GM21381 (cell line): Measurements from ENCODE around the gene MMP11.
A peak's percentile ranks its signal among the peaks of the same experiment; 100 is the strongest.

Source experiments
- ATAC-seq: cut with Tn5 transposase; IDR thresholded peaks from one replicate; pipeline ENCODE4 v1.9.1; 2021; ENCODE audit warnings: mild to moderate bottlenecking, moderate library complexity; ENCODE audit not compliant: unreplicated experiment

Gene MMP11

GRCh38 chr22:23779731-23780130, 7.1 kb downstream of the MMP11 start:
- ATAC-seq = no peak

- no peak for ATAC-seq
Observed at GRCh38 chr22:23780146-23780748, 7.6 kb downstream of the MMP11 start.

GRCh38 chr22:23781065-23781464, 8.4 kb downstream of the MMP11 start:
- no peak for ATAC-seq

DNA sequence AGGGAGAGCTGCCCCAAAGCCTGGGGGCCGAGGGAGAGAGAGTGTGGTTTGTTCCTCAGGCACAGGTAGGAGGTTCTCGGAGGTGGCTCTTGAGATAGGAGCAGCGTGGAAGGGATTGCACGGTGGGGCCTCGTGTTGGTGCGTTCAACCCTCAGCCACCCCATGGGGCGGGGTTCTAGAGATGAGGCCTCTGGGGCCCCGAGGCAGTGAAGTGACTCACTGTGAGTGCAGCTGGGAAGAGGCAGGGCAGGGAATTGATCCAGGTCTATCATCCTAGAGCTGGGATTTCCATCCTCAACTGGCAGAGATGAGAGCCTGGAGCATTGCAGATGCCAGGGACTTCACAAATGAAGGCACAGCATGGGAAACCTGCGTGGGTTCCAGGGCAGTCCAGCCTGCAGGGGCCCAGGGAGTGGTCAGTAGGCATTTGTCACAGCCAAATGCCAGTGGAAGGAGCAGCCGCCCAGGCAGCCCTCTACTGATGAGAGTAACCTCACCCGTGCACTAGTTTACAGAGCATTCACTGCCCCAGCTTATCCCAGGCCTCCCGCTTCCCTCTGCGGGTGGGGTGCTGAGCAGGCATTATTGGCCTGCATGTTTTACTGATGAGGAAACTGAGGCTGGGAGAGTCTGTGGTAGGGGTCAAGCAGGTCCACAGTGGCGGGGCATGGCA, 9.0 kb downstream of the MMP11 start:
- no peak for ATAC-seq

GRCh38 chr22:23782252-23782651, 9.6 kb downstream of the MMP11 start:
- no peak for ATAC-seq

- ATAC-seq = no peak
Observed at GRCh38 chr22:23782703-23783102, 10.1 kb downstream of the MMP11 start.

GRCh38 chr22:23783265-23784150, 10.9 kb downstream of the MMP11 start:
- ATAC-seq = no peak

DNA sequence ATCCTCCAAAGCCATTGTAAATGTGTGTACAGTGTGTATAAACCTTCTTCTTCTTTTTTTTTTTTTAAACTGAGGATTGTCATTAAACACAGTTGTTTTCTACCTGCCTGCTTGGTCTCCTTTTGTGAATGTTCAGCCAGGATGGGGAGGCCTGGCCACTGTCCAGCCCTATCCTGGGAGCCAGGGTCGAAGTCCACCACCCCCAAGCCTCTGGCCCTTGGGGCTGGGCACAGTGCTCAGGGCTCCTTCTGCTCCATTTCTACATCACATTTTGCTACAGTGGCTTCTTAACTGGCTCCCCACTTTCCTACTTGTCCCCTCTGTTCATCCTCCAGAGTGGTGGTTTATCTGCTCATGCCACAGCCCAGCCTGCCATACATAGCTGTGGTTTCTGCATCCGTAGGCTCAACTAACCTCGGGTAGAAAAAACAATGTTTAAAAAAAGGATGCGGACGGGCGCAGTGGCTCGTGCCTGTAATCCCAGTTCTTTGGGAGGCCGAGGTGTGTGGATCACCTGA, 11.6 kb downstream of the MMP11 start:
- ATAC-seq = no peak

GRCh38 chr22:23786261-23786710, 13.6 kb downstream of the MMP11 start:
- no peak for ATAC-seq

GRCh38 chr22:23786752-23787599, 14.3 kb downstream of the MMP11 start, which contains the start of gene SMARCB1:
Gene SMARCB1 (plus strand): TSS chr22:23786966. CDS start chr22:23787170, 204 bp downstream.
- peak; percentile 77 for ATAC-seq

DNA sequence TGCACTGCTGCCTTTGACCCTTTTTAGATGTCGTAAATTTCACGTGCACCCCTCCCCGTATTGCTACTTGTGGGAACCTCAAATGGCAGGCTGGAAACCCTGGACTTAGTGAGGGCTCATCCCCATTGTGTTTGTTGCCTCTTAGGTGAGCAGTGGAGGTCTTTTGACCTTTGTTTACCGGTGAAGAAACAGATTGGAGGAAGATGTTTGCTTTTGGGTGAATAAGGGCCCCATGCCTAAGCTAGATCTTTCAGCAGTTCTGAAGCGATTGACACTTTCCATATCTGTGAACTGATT, 14.9 kb downstream of the MMP11 start:
- no peak for ATAC-seq

- no peak for ATAC-seq
Observed at GRCh38 chr22:23787910-23788309, 15.3 kb downstream of the MMP11 start.

- no peak for ATAC-seq
Observed at GRCh38 chr22:23789121-23789520, 16.5 kb downstream of the MMP11 start.

- ATAC-seq = no peak
Observed at GRCh38 chr22:23789638-23790037, 17.0 kb downstream of the MMP11 start.

GRCh38 chr22:23790819-23791737, 18.4 kb downstream of the MMP11 start:
- ATAC-seq = no peak

DNA sequence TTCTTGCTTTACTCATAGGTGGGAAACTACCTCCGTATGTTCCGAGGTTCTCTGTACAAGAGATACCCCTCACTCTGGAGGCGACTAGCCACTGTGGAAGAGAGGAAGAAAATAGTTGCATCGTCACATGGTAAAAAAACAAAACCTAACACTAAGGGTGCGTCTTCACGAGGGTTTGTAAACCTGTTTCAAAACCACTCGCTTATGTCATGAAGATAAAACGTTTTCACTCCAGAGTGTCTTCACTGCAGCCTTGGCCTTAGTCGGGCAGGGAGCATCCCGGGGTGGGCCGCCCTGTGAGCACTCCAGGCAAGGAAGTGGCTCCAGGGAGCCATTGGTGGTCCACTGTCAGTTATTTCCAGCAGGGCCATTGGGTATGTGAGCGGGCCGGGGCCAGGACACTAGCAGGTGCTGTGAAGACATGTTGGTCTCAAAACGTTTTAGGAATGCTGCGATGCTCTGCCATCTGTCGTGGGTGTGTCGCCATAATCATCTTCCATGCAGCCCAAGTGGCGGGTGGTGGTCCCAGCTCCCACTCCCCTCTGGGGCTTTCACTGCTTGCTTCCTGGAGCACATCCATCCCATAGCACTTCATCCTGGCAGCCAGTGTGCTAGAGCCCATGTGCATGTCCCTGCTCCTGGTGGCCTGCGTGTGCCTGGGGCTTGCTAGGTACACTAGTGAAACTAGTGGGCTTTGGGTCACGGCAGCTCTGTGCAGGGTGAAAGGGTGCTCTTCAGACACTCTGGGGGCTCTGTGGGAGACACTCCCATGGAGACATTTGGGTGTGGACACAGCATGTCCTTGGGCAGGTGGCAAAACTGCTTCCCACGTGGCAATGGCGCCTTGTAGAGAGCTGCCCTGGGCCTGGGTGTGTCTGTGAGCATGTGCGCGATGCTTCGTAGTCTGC, 19.3 kb downstream of the MMP11 start:
- no peak for ATAC-seq

DNA sequence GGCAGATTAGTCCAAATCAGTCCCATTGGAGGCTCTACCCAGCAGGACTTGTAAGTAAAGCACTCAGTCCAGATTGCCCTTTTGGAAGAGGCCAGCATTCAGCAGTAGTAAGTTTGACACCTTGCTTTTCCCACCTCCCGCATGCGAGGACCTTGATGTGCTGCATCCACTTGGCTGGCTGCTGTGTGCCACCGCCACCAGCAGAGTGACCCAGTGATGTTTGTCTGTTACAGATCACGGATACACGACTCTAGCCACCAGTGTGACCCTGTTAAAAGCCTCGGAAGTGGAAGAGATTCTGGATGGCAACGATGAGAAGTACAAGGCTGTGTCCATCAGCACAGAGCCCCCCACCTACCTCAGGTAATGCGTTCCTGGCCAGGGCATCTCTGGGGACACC, 20.7 kb downstream of the MMP11 start:
- ATAC-seq = no peak

- no peak for ATAC-seq
Observed at GRCh38 chr22:23796461-23796860, 23.8 kb downstream of the MMP11 start.
